Body of pancreas (tissue), 4 donors: ENCODE measurements around the gene MMP2. TPM values are rescaled to one million over a fixed set of nuclear protein-coding genes. Genes with fewer than 3 reads are reported as not detected.

Experiments
- ATAC-seq: fragments of 150-250 bp; one replicate; pipeline ENCODE4 v1.9.1; 2016
- DNase-seq, 4 donors: peaks; one replicate each; pipeline ENCODE4 v3.0.0-alpha.2; 2019
- H3K27ac ChIP-seq, 4 donors: fragments of 200-600 bp; sonication (generic); 1 replicate in 3 of 4; 2 replicates in 1 of 4; pipeline versions ENCODE4 v1.5.1 to v1.6.1; 2016 to 2019; ENCODE audit warnings: mild to moderate bottlenecking in 1 of 4, mixed read lengths in 1 of 4, moderate library complexity in 1 of 4
- H3K27me3 ChIP-seq, 2 donors: fragments of 200-600 bp; sonication (generic); one replicate each; pipeline ENCODE4 v1.6.0; 2016; ENCODE audit warnings: mild to moderate bottlenecking in 1 of 2
- H3K36me3 ChIP-seq, 2 donors: fragments of 200-600 bp; sonication (generic); replicated peaks in 1 of 2; 2 replicates each; pipeline ENCODE4 v1.5.1; 2016; ENCODE audit warnings: low read depth in 2 of 2; ENCODE audit not compliant: insufficient read depth in 1 of 2
- H3K4me1 ChIP-seq: fragments of 200-600 bp; sonication (generic); one replicate; pipeline ENCODE4 v1.6.0; 2016
- H3K4me3 ChIP-seq, 2 donors: fragments of 200-600 bp; sonication (generic); 1 replicate in 1 of 2; 2 replicates in 1 of 2; pipeline ENCODE4 v1.5.1; 2016 to 2019
- H3K9me3 ChIP-seq, 3 donors: fragments of 200-600 bp; sonication (generic); 1 replicate in 2 of 3; 2 replicates in 1 of 3; pipeline ENCODE4 v1.5.1; 2016
- CTCF ChIP-seq, 7 experiments: fragments of 450-650 bp in 4 of 7; fragments of 200-600 bp in 3 of 7; sonication (generic) in 3 of 7; IDR thresholded peaks; one replicate each; pipeline ENCODE4 v1.5.1; 2016 to 2019; ENCODE audit warnings: antibody characterized with exemption in 7 of 7
- POLR2A ChIP-seq, 3 donors: fragments of 450-650 bp; IDR thresholded peaks; one replicate each; pipeline ENCODE4 v1.6.1; 2016; ENCODE audit warnings: antibody characterized with exemption in 3 of 3, mild to moderate bottlenecking in 2 of 3
- WGBS, 2 donors: methylation state at CpG; one replicate each; pipeline ENCODE4 v1.1.5; 2017; 5-methylcytosine and 5-hydroxymethylcytosine counted together
- intact Hi-C: fragments of 100-400 bp; cut with DNase I; formaldehyde crosslinking; loops from one replicate; pipeline ENCODE4 v1.15.1; 2023
- total RNA-seq, 2 donors: library from RNA; depleted of rRNA; stranded (reverse); fragments of >200 nt; gene quantifications; one replicate each; pipeline ENCODE4 v1.1.0, GENCODE V29; 2016

Gene MMP2
- 10 to 100 TPM; 58.7 to 76.0 TPM for total RNA-seq

GRCh38 chr16:55478827-55479429 is at the start of gene MMP2:
TSS of gene MMP2 (plus strand) at chr16:55479198. CDS start at chr16:55479480, 282 bp downstream.
- TF ChIP-seq POLR2A (IDR thresholded peaks at IDR 0.05) (no peak), CTCF (IDR thresholded peaks at IDR 0.05) (no peak)
- H3K9me3 ChIP-seq: no peaks in the 10 kb centered on the region
- peaks cover 22% of the 10 kb centered on the region for H3K4me1 ChIP-seq
- peaks cover 0 to 21% of the 10 kb centered on the region in 2 donors for H3K27me3 ChIP-seq
- peak in 2 of 4 donors; percentile 43 to 45 for DNase-seq
- H3K4me3 ChIP-seq: no peak within 1 kb of the TSS
- intact Hi-C loops: no loop called here
- WGBS, 2 donors: 2 to 9% methylated on average over 21 to 44 of the region's 46 CpGs
- no peaks in the 10 kb centered on the region for H3K36me3 ChIP-seq
- H3K27ac ChIP-seq: peak within 1 kb of the TSS in 2 of 4 donors; percentile 0 to 44
- ATAC-seq: peak; percentile 40

- intact Hi-C loops: no loop called here
- H3K27ac ChIP-seq: no peak overlapping the region
- DNase-seq (peak in 3 of 4 donors; percentile 12 to 31 (median 26)), ATAC-seq (no peak)
- H3K36me3 ChIP-seq: no peaks in the 10 kb centered on the region
- no peak for TF ChIP-seq POLR2A (IDR thresholded peaks at IDR 0.05)
- TF ChIP-seq CTCF (IDR thresholded peaks at IDR 0.05): no peak
- no peak overlapping the region for H3K4me3 ChIP-seq
- H3K27me3 ChIP-seq: no peaks in the 10 kb centered on the region
- WGBS, 2 donors: 43% methylated on average over 5 of the region's 5 CpGs
- no peaks in the 10 kb centered on the region for H3K9me3 ChIP-seq
- H3K4me1 ChIP-seq: peaks cover 8% of the 10 kb centered on the region
Observed at GRCh38 chr16:55433030-55433429, 46.0 kb upstream of the MMP2 start.

GRCh38 chr16:55433535-55433934 is 45.5 kb upstream of the MMP2 start:
- no peak for TF ChIP-seq POLR2A (IDR thresholded peaks at IDR 0.05)
- TF ChIP-seq CTCF (IDR thresholded peaks at IDR 0.05): no peak
- peaks cover 8% of the 10 kb centered on the region for H3K4me1 ChIP-seq
- DNase-seq (no peak), ATAC-seq (no peak)
- H3K9me3 ChIP-seq: no peaks in the 10 kb centered on the region
- H3K36me3 ChIP-seq: no peaks in the 10 kb centered on the region
- no peak overlapping the region for H3K4me3 ChIP-seq
- 92 to 94% methylated on average over 5 of the region's 5 CpGs for WGBS, 2 donors
- no peaks in the 10 kb centered on the region for H3K27me3 ChIP-seq
- intact Hi-C loops: no loop called here
- no peak overlapping the region for H3K27ac ChIP-seq

GRCh38 chr16:55434000-55434399 is 45.0 kb upstream of the MMP2 start:
- H3K27ac ChIP-seq: no peak overlapping the region
- no peaks in the 10 kb centered on the region for H3K36me3 ChIP-seq
- H3K27me3 ChIP-seq: no peaks in the 10 kb centered on the region
- intact Hi-C loops: no loop called here
- peaks cover 8% of the 10 kb centered on the region for H3K4me1 ChIP-seq
- TF ChIP-seq POLR2A (IDR thresholded peaks at IDR 0.05) (no peak), CTCF (IDR thresholded peaks at IDR 0.05) (no peak)
- H3K4me3 ChIP-seq: no peak overlapping the region
- H3K9me3 ChIP-seq: no peaks in the 10 kb centered on the region
- no peak for DNase-seq
- 78 to 79% methylated on average over 4 of the region's 4 CpGs for WGBS, 2 donors
- no peak for ATAC-seq

- H3K36me3 ChIP-seq: no peaks in the 10 kb centered on the region
- no peak overlapping the region for H3K27ac ChIP-seq
- peaks cover 8% of the 10 kb centered on the region for H3K4me1 ChIP-seq
- ATAC-seq (no peak), DNase-seq (no peak)
- 69 to 85% methylated on average over 5 of the region's 5 CpGs for WGBS, 2 donors
- intact Hi-C loops: no loop called here
- no peak for TF ChIP-seq CTCF (IDR thresholded peaks at IDR 0.05)
- no peak for TF ChIP-seq POLR2A (IDR thresholded peaks at IDR 0.05)
- no peaks in the 10 kb centered on the region for H3K27me3 ChIP-seq
- no peaks in the 10 kb centered on the region for H3K9me3 ChIP-seq
- H3K4me3 ChIP-seq: no peak overlapping the region
Observed at GRCh38 chr16:55435387-55435786, 43.6 kb upstream of the MMP2 start.
